GM23338 (cell line): ENCODE results near the gene DCHS1. TPM values are rescaled to one million over a fixed set of nuclear protein-coding genes. Genes with fewer than 3 reads are reported as not detected.

ENCODE experiments used
- ATAC-seq: fragments of 200-7000 bp; cut with Tn5 transposase; 3 replicates; pipeline ENCODE4 v1.9.1; 2020
- DNase-seq: peaks from one replicate; pipeline ENCODE4 v3.0.0-alpha.2; 2015; ENCODE audit warnings: low spot score
- H2AFZ ChIP-seq: fragments of 200-600 bp; sonication (generic); 2 replicates; pipeline ENCODE4 v1.8.0; 2016; ENCODE audit warnings: antibody characterized with exemption, mild to moderate bottlenecking, moderate library complexity
- H3F3A ChIP-seq: fragments of 200-600 bp; sonication (generic); replicated peaks from 2 replicates; pipeline ENCODE4 v1.8.0; 2017; ENCODE audit warnings: antibody characterized with exemption, mixed run types, low read depth
- H3K27ac ChIP-seq: fragments of 200-600 bp; sonication (generic); 2 replicates; pipeline ENCODE4 v1.6.1; 2016; ENCODE audit warnings: low read depth
- H3K27me3 ChIP-seq: fragments of 200-600 bp; sonication (generic); 2 replicates; pipeline ENCODE4 v1.8.0; 2016; ENCODE audit warnings: mild to moderate bottlenecking, mixed run types, moderate library complexity; ENCODE audit not compliant: insufficient read depth
- H3K36me3 ChIP-seq: fragments of 200-600 bp; sonication (generic); 2 replicates; pipeline ENCODE4 v1.8.0; 2016; ENCODE audit warnings: mild to moderate bottlenecking; ENCODE audit not compliant: insufficient read depth
- H3K4me1 ChIP-seq: fragments of 200-600 bp; sonication (generic); 2 replicates; pipeline ENCODE4 v1.8.0; 2016; ENCODE audit warnings: mild to moderate bottlenecking, moderate library complexity; ENCODE audit not compliant: insufficient read depth
- H3K4me2 ChIP-seq: fragments of 200-600 bp; sonication (generic); 2 replicates; pipeline ENCODE4 v1.7.1; 2017; ENCODE audit warnings: mixed run types
- H3K4me3 ChIP-seq: fragments of 200-600 bp; sonication (generic); 2 replicates; pipeline ENCODE4 v1.6.1; 2016; ENCODE audit warnings: mixed run types
- H3K79me2 ChIP-seq: fragments of 200-600 bp; sonication (generic); replicated peaks from 2 replicates; pipeline ENCODE4 v1.8.0; 2017; ENCODE audit warnings: mild to moderate bottlenecking; ENCODE audit not compliant: insufficient read depth
- H3K9me2 ChIP-seq: fragments of 200-600 bp; sonication (generic); 2 replicates; pipeline ENCODE4 v1.8.0; 2017; ENCODE audit not compliant: insufficient read depth
- H4K20me1 ChIP-seq: fragments of 200-600 bp; sonication (generic); replicated peaks from 2 replicates; pipeline ENCODE4 v1.8.0; 2017; ENCODE audit warnings: mild to moderate bottlenecking; ENCODE audit not compliant: insufficient read depth
- H3K27ac Mint-ChIP-seq: 2 replicates; pipeline ENCODE4 v1.8.0; 2020; ENCODE audit warnings: inconsistent platforms, mild to moderate bottlenecking, moderate library complexity, mixed read lengths
- H3K27me3 Mint-ChIP-seq: 3 replicates; pipeline ENCODE4 v1.8.0; 2022; ENCODE audit warnings: low read depth, mild to moderate bottlenecking, moderate library complexity, mixed read lengths, inconsistent platforms; ENCODE audit not compliant: insufficient read depth, poor library complexity
- H3K36me3 Mint-ChIP-seq: 3 replicates; pipeline ENCODE4 v1.8.0; 2021; ENCODE audit warnings: low read depth, mild to moderate bottlenecking, inconsistent platforms, moderate library complexity, mixed read lengths
- H3K4me1 Mint-ChIP-seq: 3 replicates; pipeline ENCODE4 v1.8.0; 2020; ENCODE audit warnings: mild to moderate bottlenecking, inconsistent platforms, mixed read lengths
- H3K4me3 Mint-ChIP-seq: 3 replicates; pipeline ENCODE4 v1.8.0; 2021; ENCODE audit warnings: moderate library complexity, mild to moderate bottlenecking, inconsistent platforms, mixed read lengths
- H3K9me3 Mint-ChIP-seq: 3 replicates; pipeline ENCODE4 v1.8.0; 2020; ENCODE audit warnings: moderate library complexity, mild to moderate bottlenecking, inconsistent platforms, mixed read lengths
- CREB1 ChIP-seq: fragments of 250-450 bp; sonication (Bioruptor Pico); IDR thresholded peaks from 2 replicates; pipeline ENCODE4 v1.5.0; 2020; ENCODE audit warnings: low read depth, mild to moderate bottlenecking, moderate library complexity
- EZH2 ChIP-seq: fragments of 200-600 bp; sonication (generic); IDR thresholded peaks from one replicate; pipeline ENCODE4 v1.8.0; 2017; ENCODE audit warnings: antibody characterized with exemption, mild to moderate bottlenecking, low read depth; ENCODE audit not compliant: unreplicated experiment
- POLR2AphosphoS5 ChIP-seq: IDR thresholded peaks from 2 replicates; pipeline ENCODE4 v1.6.1; 2016; ENCODE audit warnings: antibody characterized with exemption, low read depth
- polyA plus RNA-seq: library from polyadenylated mRNA; unstranded; fragments of >200 nt; fragmentation: Nextera tagmentation; extraction: Ambion mirVana; gene quantifications from 2 replicates; pipeline ENCODE4 v1.2.1, GENCODE V29; 2016
- total RNA-seq: library from RNA; depleted of rRNA; stranded (reverse); fragments of >200 nt; shearing (Covaris generic); gene quantifications from 2 replicates; pipeline ENCODE4 v1.2.3, GENCODE V29; 2014
- TF ChIP-seq, protein P1 (sequence below), 2 experiments: fragments of 200-600 bp in 1 of 2; sonication (generic) in 1 of 2; conservative IDR thresholded peaks; 2 replicates each; pipeline versions ENCODE4 v1.5.1 to v1.6.1; 2016 to 2017; ENCODE audit warnings: antibody characterized with exemption in 2 of 2, low read depth in 2 of 2, mild to moderate bottlenecking in 2 of 2, moderate library complexity in 1 of 2
- TF ChIP-seq, protein P2 (sequence below): IDR thresholded peaks from 2 replicates; pipeline ENCODE4 v1.6.1; 2016; ENCODE audit warnings: antibody characterized with exemption
- TF ChIP-seq, protein P3 (sequence below): fragments of 250-450 bp; sonication (Bioruptor Pico); IDR thresholded peaks from 2 replicates; pipeline ENCODE4 v1.5.0; 2020; ENCODE audit warnings: mild to moderate bottlenecking, moderate library complexity

Gene DCHS1
- total and polyA plus RNA-seq, 2 experiments from 2014 or later, result 2.3 to 20.7 TPM

DNA sequence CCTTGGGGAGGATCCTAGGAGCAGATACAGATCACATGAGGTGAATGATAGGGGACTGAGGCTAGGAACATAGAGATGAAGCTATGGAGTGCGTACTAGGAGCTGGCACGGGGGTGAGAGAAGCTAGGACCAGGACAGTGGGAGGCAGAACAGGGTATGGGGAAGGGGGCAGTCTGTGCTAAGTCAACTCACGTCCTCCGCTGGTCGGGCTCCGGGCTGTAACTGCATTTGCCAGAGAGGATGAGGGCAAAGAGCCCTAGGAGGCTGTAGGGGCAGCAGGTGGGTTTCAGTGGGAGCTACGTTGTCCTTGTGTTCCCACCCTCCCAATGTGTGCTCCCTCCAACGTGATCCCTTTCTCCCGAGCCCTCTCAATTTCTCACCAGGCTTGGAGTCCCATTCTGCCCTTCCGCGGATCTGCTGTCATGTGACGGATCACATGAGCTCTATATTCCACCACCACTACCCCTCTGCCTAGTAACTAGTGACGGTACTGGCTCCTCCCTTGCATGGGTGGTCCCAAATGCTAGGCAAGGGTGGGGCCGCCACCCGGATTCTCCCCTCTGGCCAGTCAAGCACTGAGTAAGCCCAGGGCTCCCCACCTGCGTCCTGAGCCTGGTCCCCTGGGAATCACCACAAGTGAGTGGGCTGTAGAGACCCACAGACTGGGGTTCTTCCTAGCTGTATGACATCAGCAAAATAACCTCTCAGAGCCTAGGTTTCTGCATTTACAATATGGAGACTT lies 36.4 kb downstream of the DCHS1 start, which contains the start of gene TPP1:
TPP1 (minus strand) TSS at position 419 of the 742 bp plus-strand sequence; CDS start at position 397, 22 bp downstream.
- Mint-ChIP-seq H3K4me3 (no peak within 1 kb of the TSS), H3K4me1 (no peaks in the 10 kb centered on the region), H3K9me3 (no peaks in the 10 kb centered on the region), H3K36me3 (peaks cover 3% of the 10 kb centered on the region; the same call in 1 of the 3 replicates), H3K27me3 (peaks cover 5% of the 10 kb centered on the region), H3K27ac (no peak within 1 kb of the TSS)
- Histone ChIP-seq H3K36me3 (no peaks in the 10 kb centered on the region; the same call in 1 of the 2 replicates), H3K79me2 (peaks cover 9% of the 10 kb centered on the region; the same call in 1 of the 2 replicates), H3K27me3 (no peaks in the 10 kb centered on the region), H2AFZ (peak within 1 kb of the TSS; percentile 77), H3K4me3 (peak within 1 kb of the TSS; percentile 57), H3K4me2 (peak within 1 kb of the TSS; percentile 97), H4K20me1 (no peaks in the 10 kb centered on the region), H3K4me1 (peaks cover 9% of the 10 kb centered on the region), H3K27ac (no peak within 1 kb of the TSS), H3K9me2 (no peaks in the 10 kb centered on the region), H3F3A (no peaks in the 10 kb centered on the region)
- DNase-seq, result peak; percentile 98
- peak; percentile 97 for ATAC-seq
- peak; percentile 77 for TF ChIP-seq POLR2AphosphoS5
- TF ChIP-seq, protein P1, sequence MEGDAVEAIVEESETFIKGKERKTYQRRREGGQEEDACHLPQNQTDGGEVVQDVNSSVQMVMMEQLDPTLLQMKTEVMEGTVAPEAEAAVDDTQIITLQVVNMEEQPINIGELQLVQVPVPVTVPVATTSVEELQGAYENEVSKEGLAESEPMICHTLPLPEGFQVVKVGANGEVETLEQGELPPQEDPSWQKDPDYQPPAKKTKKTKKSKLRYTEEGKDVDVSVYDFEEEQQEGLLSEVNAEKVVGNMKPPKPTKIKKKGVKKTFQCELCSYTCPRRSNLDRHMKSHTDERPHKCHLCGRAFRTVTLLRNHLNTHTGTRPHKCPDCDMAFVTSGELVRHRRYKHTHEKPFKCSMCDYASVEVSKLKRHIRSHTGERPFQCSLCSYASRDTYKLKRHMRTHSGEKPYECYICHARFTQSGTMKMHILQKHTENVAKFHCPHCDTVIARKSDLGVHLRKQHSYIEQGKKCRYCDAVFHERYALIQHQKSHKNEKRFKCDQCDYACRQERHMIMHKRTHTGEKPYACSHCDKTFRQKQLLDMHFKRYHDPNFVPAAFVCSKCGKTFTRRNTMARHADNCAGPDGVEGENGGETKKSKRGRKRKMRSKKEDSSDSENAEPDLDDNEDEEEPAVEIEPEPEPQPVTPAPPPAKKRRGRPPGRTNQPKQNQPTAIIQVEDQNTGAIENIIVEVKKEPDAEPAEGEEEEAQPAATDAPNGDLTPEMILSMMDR (conservative IDR thresholded peaks at IDR 0.05; ENCODE audit: low read depth in 2 of 2), result no peak
- TF ChIP-seq CREB1 (CRISPR knock-in tag), result peak; percentile 96

DNA sequence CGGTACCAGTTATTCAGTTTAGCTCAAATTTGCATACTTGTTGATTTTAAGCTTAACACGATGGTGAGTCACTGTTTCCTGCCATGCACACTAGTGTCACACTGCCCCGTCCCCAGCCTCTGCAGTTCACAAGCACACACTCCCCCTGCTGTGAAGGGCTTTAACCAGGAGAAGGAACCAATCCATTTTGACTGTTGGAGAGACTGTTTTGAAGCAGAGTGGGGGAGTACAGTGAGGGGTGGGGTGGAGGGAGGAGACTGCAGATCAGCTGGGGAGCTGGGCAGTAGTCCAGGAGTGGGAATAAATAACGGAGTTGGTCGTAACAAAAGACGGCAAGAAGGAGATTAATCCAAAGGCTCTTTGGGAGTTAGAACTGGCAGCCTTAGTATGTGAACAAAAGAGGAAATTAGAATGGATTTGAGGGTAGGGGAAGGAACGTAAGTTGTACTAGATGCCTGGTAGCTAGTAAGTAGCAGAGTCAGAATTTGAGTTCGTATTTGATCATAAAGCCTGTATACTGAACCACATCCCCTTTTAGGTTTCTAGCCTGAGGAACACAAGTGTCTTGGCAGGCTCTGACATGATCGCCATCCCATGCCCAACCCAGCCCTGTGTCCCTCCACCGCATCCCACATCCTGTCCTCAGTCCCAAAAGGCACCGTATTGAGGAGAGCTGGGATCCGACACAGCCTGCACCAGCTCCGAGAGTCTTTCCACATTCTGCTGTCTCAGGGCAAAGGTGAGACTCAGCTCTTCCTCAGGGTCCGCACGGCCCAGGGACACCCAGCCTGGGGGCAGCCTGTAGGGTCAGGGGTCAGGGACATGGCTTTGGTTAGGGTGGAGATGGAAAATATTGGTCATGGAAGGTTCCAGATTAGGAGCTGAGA lies 37.2 kb downstream of the DCHS1 start:
- 0 out of 3 replicates have a peak, but pooled peaks cover 3% of the 10 kb centered on the region for H3K36me3 Mint-ChIP-seq
- Histone ChIP-seq H3K9me2 (no peaks in the 10 kb centered on the region), H3F3A (no peaks in the 10 kb centered on the region), H3K79me2 (peaks cover 9% of the 10 kb centered on the region; the same call in 1 of the 2 replicates), H4K20me1 (no peaks in the 10 kb centered on the region), H3K4me1 (peaks cover 11% of the 10 kb centered on the region), H3K4me3 (peak overlapping the region; percentile 57), H2AFZ (peak overlapping the region; percentile 77), H3K27me3 (no peaks in the 10 kb centered on the region), H3K27ac (no peak overlapping the region), H3K4me2 (peak overlapping the region; percentile 97), H3K36me3 (no peaks in the 10 kb centered on the region; the same call in 1 of the 2 replicates)
- peaks cover 5% of the 10 kb centered on the region for H3K27me3 Mint-ChIP-seq
- H3K4me1 Mint-ChIP-seq, result no peaks in the 10 kb centered on the region
- no peak overlapping the region for H3K4me3 Mint-ChIP-seq
- no peak overlapping the region for H3K27ac Mint-ChIP-seq
- no peaks in the 10 kb centered on the region for H3K9me3 Mint-ChIP-seq
- ATAC-seq (no peak), DNase-seq (no peak)
- TF ChIP-seq EZH2, result no peak
- TF ChIP-seq, protein P2, sequence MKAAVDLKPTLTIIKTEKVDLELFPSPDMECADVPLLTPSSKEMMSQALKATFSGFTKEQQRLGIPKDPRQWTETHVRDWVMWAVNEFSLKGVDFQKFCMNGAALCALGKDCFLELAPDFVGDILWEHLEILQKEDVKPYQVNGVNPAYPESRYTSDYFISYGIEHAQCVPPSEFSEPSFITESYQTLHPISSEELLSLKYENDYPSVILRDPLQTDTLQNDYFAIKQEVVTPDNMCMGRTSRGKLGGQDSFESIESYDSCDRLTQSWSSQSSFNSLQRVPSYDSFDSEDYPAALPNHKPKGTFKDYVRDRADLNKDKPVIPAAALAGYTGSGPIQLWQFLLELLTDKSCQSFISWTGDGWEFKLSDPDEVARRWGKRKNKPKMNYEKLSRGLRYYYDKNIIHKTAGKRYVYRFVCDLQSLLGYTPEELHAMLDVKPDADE, result no peak
- TF ChIP-seq, protein P3, sequence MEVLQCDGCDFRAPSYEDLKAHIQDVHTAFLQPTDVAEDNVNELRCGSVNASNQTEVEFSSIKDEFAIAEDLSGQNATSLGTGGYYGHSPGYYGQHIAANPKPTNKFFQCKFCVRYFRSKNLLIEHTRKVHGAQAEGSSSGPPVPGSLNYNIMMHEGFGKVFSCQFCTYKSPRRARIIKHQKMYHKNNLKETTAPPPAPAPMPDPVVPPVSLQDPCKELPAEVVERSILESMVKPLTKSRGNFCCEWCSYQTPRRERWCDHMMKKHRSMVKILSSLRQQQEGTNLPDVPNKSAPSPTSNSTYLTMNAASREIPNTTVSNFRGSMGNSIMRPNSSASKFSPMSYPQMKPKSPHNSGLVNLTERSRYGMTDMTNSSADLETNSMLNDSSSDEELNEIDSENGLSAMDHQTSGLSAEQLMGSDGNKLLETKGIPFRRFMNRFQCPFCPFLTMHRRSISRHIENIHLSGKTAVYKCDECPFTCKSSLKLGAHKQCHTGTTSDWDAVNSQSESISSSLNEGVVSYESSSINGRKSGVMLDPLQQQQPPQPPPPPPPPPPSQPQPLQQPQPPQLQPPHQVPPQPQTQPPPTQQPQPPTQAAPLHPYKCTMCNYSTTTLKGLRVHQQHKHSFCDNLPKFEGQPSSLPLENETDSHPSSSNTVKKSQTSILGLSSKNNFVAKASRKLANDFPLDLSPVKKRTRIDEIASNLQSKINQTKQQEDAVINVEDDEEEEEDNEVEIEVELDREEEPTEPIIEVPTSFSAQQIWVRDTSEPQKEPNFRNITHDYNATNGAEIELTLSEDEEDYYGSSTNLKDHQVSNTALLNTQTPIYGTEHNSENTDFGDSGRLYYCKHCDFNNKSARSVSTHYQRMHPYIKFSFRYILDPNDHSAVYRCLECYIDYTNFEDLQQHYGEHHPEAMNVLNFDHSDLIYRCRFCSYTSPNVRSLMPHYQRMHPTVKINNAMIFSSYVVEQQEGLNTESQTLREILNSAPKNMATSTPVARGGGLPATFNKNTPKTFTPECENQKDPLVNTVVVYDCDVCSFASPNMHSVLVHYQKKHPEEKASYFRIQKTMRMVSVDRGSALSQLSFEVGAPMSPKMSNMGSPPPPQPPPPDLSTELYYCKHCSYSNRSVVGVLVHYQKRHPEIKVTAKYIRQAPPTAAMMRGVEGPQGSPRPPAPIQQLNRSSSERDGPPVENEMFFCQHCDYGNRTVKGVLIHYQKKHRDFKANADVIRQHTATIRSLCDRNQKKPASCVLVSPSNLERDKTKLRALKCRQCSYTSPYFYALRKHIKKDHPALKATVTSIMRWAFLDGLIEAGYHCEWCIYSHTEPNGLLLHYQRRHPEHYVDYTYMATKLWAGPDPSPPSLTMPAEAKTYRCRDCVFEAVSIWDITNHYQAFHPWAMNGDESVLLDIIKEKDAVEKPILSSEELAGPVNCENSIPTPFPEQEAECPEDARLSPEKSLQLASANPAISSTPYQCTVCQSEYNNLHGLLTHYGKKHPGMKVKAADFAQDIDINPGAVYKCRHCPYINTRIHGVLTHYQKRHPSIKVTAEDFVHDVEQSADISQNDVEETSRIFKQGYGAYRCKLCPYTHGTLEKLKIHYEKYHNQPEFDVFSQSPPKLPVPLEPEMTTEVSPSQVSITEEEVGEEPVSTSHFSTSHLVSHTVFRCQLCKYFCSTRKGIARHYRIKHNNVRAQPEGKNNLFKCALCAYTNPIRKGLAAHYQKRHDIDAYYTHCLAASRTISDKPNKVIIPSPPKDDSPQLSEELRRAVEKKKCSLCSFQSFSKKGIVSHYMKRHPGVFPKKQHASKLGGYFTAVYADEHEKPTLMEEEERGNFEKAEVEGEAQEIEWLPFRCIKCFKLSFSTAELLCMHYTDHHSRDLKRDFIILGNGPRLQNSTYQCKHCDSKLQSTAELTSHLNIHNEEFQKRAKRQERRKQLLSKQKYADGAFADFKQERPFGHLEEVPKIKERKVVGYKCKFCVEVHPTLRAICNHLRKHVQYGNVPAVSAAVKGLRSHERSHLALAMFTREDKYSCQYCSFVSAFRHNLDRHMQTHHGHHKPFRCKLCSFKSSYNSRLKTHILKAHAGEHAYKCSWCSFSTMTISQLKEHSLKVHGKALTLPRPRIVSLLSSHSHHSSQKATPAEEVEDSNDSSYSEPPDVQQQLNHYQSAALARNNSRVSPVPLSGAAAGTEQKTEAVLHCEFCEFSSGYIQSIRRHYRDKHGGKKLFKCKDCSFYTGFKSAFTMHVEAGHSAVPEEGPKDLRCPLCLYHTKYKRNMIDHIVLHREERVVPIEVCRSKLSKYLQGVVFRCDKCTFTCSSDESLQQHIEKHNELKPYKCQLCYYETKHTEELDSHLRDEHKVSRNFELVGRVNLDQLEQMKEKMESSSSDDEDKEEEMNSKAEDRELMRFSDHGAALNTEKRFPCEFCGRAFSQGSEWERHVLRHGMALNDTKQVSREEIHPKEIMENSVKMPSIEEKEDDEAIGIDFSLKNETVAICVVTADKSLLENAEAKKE (CRISPR knock-in tag), result no peak
